Measurements from ENCODE around the gene AQP2.

The AQP2 gene

DNA sequence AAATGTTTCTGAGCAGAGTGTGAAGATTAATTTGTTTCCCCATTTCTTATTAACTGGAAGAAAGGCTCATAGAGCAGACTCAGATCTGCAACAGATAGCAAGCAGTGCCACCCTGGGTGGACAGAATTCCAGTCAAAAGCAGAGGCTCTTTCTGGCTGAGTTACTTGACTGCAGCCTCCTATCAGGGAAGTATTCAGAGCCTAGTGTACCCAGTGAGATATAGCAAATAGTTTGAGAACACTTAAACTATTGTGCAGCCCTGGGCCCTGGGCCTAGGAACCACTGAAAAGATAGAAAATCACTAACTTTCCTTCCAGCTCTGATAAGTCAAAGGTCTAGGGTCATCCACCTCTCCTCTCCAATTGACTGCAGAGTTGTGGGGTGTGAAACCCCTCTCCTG lies 11.2 kb upstream of the AQP2 start:
- no peak for DNase-seq (ENCODE audit: low read depth, low spot score)
- no peak overlapping the region for H3K4me3 ChIP-seq (ENCODE audit: low read depth, low read length)
- in situ Hi-C loops (cut with HindIII; ENCODE audit: low sequenced_read_pairs), result no loop called here
- TF ChIP-seq, protein P1, sequence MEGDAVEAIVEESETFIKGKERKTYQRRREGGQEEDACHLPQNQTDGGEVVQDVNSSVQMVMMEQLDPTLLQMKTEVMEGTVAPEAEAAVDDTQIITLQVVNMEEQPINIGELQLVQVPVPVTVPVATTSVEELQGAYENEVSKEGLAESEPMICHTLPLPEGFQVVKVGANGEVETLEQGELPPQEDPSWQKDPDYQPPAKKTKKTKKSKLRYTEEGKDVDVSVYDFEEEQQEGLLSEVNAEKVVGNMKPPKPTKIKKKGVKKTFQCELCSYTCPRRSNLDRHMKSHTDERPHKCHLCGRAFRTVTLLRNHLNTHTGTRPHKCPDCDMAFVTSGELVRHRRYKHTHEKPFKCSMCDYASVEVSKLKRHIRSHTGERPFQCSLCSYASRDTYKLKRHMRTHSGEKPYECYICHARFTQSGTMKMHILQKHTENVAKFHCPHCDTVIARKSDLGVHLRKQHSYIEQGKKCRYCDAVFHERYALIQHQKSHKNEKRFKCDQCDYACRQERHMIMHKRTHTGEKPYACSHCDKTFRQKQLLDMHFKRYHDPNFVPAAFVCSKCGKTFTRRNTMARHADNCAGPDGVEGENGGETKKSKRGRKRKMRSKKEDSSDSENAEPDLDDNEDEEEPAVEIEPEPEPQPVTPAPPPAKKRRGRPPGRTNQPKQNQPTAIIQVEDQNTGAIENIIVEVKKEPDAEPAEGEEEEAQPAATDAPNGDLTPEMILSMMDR (IDR thresholded peaks at IDR 0.05; ENCODE audit: low read depth, low read length), result no peak

DNA sequence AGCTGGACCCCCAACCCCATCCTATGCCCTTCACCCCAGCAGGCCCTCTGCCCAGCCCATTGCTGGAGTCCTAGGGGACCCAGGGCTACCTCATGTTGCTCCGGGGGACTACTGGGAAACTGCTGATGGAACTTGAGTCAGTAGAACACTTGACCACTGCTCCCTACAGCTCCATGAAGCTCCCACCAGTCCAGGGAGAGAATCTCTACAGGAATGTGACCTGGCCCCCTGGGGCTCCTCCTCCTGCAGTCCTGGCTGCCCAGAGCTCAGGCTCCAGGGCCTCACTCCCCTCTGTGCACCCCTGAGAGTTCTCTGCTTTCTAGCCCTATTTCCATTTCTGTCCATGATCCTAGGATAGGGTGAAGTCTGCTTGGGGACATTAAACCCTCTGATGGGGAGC lies 10.8 kb upstream of the AQP2 start:
- TF ChIP-seq, protein P1 (IDR thresholded peaks at IDR 0.05; ENCODE audit: low read depth, low read length), result no peak
- in situ Hi-C loops (cut with HindIII; ENCODE audit: low sequenced_read_pairs), result no loop called here
- DNase-seq (ENCODE audit: low read depth, low spot score), result no peak

DNA sequence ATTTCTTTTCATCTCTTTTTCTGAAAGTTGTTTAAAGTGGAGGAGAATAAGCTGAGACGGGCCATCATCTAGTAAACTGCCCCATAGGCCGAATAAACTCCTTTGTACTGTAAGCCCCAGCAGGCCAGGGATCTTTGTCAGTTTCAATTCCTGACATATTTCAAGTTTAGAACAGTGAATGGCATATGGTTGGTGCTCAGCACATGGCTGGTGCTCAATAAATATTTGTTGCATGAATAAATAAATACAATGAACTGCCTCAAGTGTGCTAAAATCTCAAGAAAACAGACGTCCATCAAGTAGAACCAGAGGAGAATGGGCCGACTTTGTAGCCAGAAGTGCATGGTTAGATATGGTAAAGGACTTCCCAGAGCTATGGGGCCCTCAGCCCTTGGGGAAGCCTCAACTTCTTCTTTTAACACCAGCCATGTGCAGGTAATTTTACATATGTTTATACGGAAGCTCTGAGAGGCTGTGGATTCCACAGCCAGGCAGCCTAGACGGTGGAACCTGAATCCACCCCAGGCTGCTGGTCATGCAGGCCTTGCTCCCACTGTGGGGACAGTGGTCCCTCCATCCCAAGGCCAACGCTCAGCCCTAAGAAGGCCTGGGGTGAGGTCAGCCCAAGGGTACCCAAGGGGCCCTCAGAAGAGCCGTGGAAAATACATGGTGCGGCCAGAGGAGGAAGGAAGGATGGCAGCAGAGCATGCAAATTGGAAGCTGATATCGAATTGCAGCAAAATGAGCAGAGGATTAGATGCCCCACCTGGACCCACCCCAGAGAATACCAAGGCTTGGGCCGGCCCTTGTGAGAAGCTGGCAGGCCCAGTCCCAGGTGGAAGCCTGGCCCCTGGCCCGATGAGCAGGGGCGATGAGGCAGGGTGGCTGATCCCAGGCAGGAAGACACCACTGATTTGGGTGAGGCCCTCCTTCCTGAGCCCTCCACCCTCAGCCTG lies 8.7 kb upstream of the AQP2 start:
- in situ Hi-C loops (cut with HindIII; ENCODE audit: low sequenced_read_pairs), result no loop called here
- H3K4me3 ChIP-seq (ENCODE audit: low read depth, low read length), result no peak overlapping the region
- TF ChIP-seq, protein P1 (IDR thresholded peaks at IDR 0.05; ENCODE audit: low read depth, low read length), result no peak
- no peak for DNase-seq (ENCODE audit: low read depth, low spot score)

More for the DNA sequence above, 10.8 kb upstream of the AQP2 start:
- no peak overlapping the region for H3K4me3 ChIP-seq (ENCODE audit: low read depth, low read length)

DNA sequence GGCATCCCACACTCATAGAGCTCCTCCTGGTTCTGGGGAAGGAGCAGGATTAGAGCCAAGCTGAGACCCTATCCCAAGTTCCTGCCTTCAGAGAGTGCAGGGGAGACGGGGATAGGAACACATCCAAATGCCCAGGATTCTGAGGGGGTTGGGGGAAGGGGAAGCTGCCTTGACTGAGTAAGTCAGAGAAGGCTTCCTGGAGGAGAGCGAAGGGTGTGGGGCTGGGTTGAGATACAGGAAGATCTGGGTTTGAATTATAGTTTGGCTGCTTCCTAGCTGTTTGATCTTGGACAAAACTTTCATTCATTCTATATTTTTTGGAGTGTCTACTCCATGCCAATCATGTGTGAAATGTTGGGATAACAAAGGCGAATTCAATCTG lies 8.0 kb upstream of the AQP2 start:
- TF ChIP-seq, protein P1 (IDR thresholded peaks at IDR 0.05; ENCODE audit: low read depth, low read length), result no peak
- in situ Hi-C loops (cut with HindIII; ENCODE audit: low sequenced_read_pairs), result no loop called here
- no peak for DNase-seq (ENCODE audit: low read depth, low spot score)
- no peak overlapping the region for H3K4me3 ChIP-seq (ENCODE audit: low read depth, low read length)

DNA sequence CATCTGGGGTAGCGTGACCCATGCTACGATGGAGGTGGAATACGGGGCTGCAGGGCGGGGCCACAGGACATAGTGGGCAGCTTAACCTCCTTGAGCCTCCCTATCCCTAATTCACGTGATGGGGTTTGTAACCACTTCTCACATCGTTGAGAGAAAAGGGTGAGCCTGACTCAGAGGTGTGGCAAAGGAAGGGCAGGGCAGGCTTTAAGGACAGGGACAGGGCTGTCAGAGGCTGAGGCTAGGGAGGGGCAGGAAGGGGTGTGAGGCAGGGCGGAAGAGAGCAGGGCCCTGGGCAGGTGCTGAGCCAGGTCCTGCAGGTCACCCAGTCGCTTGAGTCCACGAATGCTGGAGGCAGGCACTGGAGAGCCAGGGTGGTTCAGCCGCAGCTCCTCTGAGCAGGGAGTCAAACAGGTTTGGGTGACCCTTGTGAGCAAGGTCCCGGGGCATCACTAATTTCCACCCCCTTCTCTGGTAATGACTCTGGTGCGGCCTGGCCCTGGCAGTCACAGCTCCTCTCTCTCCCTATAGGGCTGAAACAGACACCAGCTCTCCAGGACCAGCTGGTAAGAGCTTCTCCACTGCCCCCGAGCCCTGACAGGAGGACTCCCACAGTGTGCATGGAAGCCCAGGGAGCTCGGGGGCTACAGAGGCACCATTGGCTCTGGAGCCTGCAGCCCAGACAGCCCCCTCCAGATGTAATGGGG lies 7.5 kb upstream of the AQP2 start:
- TF ChIP-seq, protein P1 (IDR thresholded peaks at IDR 0.05; ENCODE audit: low read depth, low read length), result no peak
- in situ Hi-C loops (cut with HindIII; ENCODE audit: low sequenced_read_pairs), result no loop called here
- no peak for DNase-seq (ENCODE audit: low read depth, low spot score)
- H3K4me3 ChIP-seq (ENCODE audit: low read depth, low read length), result no peak overlapping the region

DNA sequence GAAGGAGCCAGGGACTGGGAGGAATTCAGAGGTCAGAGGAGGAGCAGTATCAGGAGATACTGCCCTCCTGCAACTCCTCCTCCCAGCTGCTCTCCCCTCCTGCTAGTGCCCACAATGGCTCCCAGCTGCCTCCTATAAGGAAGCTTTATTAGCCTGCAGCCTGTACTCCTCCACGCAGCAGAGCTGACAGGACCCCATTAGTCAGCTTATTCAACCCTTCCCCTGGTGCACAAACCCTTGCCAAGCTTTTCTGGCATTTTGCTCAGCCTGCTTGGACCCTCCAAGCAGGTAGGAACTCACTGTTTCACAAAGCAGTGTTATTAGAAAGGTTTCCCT lies 6.9 kb upstream of the AQP2 start:
- TF ChIP-seq, protein P1 (IDR thresholded peaks at IDR 0.05; ENCODE audit: low read depth, low read length), result no peak

More for the DNA sequence above, 6.9 kb upstream of the AQP2 start:
- no peak overlapping the region for H3K4me3 ChIP-seq (ENCODE audit: low read depth, low read length)
- in situ Hi-C loops (cut with HindIII; ENCODE audit: low sequenced_read_pairs), result no loop called here
- no peak for DNase-seq (ENCODE audit: low read depth, low spot score)

Measured in astrocyte of the spinal cord (primary cell).